ENCODE results near the gene C15orf39.
"Not testable (repeated sequence)": the region's sequence is repeated elsewhere in the genome, so short reads cannot be mapped to it uniquely, and the experiment has no call there.

The C15orf39 gene

DNA sequence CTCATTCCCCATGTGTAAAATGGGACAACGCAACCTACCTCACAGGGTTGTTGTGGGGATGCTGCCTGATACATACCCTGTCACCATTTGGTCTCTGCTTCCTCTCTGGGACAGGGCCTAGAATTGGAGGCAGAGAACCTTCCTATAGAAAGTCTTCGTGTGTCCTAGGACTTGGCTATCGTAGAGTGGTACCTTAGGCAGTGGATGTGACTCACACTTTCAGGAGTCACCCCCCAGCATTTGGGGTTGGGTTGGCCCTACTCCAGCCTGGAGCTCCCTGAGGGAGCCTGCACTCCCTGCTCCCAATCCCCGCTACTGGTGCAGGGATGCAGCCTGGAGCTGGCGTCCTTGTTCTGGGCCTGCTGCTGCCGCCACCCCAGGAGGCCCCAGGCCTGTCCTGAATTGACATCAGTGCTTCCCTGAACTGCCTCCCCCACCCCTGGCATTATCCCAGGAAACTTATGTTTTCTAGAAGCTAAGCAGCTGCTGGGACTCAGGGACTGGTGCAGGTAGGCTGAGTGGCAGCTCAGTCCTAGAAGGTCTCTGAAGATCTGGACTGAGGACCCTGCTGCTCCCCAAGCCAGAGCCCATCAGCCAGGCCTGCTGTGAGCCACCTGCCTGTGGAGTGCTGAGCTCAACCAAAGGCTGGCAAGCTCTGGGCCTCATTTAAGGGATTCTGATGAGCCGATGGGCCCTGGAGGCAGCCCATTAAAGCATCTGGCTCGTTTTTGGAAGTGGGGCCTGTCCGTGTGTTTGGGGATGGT is 9.9 kb downstream of the C15orf39 start:
- no peak for DNase-seq (ENCODE audit: low read depth in 2 of 2, low spot score in 1 of 2)

DNA sequence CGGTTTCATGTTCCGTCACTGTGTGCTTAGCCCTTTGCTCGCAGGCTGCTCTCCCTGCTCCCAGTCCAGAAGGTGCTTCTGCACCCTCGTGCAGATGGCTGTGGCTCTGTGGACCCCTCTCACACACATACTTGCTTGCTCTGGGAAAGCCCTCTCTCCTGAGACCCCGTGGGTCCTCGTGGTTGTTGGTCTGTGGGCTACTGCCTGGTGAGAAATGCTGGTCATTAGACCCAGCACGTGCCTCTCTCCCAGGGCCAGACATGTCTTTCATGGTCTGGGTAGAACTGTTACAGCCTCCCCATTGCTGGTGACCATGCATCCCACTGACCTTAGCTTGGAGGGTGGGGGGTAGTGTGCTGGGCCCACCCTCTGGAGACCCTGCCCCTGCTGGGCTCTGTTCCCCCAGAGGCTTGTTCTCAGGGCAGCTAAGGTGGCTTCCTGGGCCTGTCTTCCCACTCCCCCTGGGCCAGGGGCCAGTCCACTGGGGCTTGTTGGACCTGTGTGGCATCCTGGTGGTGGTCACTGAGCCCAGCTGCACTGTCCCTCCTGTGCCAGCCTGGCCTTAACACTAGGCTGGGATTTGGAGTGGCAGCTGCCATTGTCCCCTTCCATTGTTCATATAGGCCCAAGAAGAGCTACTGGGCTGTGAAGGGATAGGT is 10.6 kb downstream of the C15orf39 start:
- DNase-seq (ENCODE audit: low read depth in 2 of 2, low spot score in 1 of 2), result no peak

DNA sequence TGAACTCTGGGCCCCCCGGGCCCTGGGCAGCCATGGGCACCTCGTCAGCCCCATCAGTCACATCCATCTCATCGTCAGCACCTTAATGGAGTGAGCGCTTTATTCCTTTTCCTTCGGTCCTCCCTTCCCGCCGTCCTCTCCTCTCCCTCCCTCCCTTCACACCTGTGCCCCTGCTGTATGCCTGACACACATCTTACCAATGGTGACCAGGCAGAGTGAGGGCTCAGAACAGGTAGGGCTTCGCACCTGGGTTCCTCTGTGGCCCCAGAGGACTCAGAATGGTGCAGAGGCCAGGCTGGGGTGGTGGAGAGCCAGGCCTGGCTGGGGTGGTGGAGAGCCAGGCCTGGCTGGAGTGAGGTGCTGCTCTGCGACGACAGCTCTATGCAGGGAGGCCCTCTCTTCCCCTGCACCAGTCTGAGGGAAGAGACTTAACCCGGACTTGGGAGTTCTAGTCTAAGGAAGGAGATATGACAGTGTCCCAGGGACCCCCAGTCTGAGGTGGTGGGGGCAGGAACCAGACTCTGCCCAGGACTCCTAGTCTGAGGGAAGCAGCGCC is 11.6 kb downstream of the C15orf39 start:
- DNase-seq (ENCODE audit: low read depth in 2 of 2, low spot score in 1 of 2), result no peak

DNA sequence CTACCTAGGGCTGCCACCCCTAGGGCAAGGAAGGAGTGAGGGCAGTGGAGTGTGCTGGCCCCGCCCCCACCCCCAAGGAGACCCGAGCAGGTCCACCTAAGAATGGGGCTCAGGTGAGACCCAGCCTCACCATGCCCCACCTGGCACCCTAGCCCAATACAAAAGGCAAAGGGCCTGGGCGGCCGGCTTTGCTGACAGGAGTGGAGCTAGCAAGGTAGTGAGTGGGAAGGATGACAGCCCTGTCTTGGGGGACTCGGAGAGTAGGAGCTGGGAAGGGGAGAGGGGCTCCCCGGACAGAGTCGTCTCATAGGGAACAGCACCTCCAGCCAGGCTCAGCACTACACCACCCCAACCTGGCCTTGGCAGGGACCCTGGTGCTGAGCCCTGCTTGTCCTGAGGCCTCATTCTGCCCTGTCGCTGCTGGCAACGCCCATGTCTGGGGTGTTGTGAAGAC is 12.1 kb downstream of the C15orf39 start:
- no peak for DNase-seq (ENCODE audit: low read depth in 2 of 2, low spot score in 1 of 2)

DNA sequence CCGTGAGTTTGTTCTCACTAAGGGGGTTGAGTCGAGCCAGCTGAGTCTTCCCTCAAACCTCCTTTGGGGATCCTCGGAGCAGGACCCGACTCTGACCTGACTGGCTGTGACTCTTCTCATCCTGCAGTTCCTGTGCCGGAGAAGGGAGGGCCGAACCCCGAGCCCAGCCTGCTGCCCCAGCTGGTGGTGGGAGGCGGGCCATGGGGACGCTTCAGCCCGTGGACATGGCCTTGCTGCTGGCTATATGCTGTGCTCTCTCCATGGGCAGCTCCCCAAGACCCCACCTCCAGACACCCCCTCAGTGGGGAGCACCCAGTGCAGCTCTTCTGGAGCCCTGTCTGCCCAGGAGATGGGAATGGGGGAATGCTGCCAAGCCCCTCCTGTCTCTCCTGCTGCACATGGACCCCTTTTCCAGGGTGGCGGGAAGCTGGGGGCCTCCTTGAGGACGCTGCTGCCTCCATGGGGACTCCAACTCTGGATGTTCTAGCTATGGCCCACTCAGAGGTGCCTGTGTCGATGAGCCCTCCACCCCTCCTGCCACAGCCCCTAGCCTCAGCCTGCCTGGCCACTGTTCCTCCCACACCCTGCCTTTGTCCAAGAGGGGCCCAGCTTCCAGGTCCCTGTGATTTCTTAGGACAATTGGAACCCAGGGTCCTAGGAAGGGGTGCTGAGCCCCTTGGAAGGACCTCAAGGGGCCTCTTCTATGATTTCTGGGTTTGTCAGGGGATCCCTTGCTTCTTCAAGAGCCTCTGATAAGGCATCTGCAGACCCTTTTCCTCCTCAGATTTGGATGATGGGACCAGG is 12.8 kb downstream of the C15orf39 start:
- no peak for DNase-seq (ENCODE audit: low read depth in 2 of 2, low spot score in 1 of 2)

DNA sequence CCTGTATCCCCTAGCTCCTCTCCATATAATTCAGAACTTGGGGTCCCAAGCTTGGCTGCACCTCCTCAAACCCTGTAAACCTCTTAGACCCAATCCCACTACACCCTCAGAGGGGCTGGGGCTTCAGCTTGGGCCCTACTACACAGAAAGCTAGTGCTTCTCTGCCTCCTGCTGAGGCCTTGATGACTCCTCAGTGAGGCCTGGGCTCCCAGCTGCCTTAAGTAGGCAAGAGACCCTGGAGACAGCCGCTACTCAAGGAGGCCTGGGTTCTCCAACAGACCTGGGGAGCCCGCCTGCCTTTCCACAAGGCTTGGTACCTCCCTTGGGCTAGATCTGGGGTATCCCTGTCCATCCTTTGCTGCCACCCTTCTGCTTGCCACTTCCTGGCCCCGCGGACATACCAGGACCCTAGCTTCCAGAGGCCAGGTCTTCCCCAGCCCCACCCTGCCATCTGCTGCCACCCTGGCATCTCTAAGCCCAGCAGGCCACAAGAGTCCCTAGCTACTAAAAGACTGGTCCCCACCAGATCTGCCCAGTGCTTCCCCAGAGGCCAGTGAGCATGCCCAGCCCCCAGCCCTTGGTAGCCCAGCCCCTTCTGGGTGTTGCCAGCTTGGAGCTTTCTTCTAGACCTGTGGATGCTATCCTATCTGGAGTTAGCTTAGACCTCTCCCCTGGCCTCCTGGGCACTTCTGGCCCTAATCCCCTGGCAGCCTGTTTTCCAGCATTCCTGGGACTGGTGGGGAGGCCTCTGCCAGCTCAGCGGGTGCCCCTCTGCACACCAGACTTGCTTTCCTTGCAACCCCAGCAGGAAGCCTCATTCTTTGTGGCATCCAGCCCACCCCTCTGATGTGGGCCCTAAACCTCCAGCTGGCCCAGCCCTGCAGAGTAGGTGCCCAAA is 13.7 kb downstream of the C15orf39 start:
- no peak for DNase-seq (ENCODE audit: low read depth in 2 of 2, low spot score in 1 of 2)

DNA sequence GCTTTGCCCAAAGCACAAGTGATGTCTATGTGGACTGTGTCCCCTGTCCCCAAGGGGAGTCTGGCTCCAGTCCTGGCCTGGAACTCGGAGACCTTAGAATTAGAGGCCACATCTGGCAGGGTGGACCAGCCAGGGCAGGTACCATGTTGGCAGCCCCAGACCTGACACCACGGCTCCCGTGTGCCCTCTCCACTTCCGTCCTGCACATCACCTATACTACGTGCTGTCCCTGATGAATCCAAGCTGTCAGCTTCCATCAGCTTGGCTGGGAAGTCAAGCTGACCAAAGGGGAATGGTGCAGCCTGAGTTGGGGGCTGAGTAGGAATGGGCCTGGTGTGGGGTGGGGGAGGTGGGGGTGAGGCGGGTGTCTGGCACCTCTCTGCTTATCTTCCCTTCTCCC is 15.3 kb downstream of the C15orf39 start:
- no peak for DNase-seq (ENCODE audit: low read depth in 2 of 2, low spot score in 1 of 2)

DNA sequence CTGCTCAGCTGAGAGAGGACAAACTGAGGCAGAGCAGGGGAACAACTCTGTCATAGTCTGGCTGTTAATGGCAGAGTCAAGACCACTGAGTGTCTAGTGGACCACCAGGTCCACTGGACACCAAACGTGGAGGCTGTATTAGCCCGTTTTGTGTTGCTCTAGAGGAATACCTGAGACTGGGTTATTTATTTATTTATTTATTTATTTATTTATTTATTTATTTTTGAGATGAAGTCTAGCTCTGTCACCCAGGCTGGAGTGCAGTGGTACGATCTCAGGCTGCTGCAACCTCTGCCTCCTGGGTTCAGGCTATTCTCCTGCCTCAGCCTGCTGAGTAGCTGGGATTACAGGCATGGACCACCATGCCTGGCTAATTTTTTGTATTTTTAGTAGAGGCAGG is 15.9 kb downstream of the C15orf39 start:
- not testable (repeated sequence) for DNase-seq (ENCODE audit: low read depth in 2 of 2, low spot score in 1 of 2)

DNA sequence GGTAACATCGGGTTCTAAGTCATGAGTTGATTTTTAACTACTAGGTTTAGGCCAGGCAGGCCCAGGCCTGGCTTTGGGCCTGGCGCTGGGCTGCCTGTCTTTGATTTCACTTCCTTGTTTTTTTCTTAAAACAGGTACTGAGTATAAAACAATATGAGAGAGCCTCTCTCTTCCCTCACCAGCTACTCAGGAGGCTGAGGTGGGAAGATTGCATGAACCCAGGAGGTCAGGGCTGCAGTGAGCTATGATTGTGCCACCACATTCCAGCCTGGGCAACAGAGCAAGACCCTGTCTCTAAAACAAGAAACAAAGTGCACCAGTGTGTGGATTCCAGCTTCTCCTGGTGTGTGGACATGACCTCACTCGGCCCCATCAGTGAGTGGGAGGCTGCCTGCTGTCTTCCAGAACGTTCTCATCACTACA is 17.8 kb downstream of the C15orf39 start:
- not testable (repeated sequence) for DNase-seq (ENCODE audit: low read depth in 2 of 2, low spot score in 1 of 2)

DNA sequence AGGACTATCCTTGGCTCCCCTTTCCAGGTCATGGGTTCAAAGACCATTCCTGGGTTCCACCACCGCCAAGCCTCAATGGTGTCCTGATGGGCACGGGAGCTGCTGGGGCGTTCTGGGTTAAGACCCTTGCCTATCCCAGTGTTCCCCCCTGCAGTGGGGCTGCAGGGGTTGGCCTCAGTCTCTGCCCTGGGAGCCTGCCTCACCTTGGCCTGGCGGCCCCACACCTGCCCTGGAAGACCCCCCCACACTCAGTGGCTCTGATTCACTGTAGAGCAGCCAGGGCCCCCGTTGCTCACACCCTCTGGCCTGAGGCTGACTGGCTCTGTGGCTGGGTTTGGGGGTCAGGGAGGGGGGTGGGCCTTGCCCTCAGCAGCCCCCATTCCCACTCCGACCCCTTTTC is 22.0 kb downstream of the C15orf39 start:
- no peak for DNase-seq (ENCODE audit: low read depth in 2 of 2, low spot score in 1 of 2)

DNA sequence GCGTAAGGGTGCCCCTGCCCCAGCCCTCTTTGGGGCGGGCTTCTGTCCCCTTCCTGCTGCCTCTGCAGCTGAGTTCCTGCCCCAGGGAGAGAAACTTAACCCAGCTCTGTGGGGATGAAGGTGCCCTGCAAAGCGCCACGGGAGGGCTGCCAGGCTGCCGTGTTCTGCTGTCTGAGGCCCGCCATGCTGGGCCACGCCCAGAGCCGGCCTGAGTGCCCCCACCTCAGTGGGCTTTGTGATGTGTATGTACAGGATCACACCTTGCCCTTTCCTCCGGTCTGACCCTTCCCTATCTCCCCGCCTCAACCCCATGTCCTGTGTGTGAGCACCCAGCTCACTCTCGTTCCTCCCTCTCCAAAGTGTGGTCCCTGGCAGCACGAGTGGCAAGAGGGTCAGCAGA is 22.6 kb downstream of the C15orf39 start:
- DNase-seq (ENCODE audit: low read depth in 2 of 2, low spot score in 1 of 2), result no peak

DNA sequence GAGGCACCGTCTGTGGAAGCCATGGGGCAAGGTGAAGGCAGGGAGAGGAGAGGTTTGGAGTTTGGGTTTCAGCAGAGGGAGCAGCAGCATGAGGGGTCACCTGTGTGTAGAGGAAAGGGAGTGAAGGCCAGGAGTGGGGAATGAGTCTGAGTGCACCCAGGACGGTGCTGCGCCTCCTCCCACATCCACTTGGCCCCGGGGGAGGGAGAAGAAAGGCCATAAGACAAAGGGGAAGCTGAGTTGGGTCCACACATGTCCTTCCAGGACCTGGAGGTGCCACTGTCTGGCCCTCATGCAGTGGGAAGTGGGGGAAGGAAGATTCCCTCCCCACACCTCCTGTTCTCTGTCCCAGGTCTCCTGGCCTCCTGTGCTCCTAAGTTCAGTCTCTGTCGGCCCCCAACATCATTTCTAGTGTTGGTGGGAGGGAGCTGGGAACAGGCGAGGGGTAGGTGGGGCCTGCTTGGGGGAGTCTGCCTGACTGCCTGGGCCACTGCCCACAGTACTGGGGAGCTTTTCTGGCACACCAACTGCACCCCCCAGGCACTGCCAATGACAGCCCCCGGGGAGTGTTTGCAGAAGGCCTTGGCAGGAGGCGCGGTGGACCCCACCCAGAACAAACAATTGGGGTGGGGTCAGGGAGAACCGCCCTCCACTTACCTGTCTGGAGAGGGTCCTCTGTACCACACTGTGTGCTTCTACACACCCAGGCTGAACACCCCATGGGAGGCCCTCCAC is 23.6 kb downstream of the C15orf39 start:
- not testable (repeated sequence) for DNase-seq (ENCODE audit: low read depth in 2 of 2, low spot score in 1 of 2)

DNA sequence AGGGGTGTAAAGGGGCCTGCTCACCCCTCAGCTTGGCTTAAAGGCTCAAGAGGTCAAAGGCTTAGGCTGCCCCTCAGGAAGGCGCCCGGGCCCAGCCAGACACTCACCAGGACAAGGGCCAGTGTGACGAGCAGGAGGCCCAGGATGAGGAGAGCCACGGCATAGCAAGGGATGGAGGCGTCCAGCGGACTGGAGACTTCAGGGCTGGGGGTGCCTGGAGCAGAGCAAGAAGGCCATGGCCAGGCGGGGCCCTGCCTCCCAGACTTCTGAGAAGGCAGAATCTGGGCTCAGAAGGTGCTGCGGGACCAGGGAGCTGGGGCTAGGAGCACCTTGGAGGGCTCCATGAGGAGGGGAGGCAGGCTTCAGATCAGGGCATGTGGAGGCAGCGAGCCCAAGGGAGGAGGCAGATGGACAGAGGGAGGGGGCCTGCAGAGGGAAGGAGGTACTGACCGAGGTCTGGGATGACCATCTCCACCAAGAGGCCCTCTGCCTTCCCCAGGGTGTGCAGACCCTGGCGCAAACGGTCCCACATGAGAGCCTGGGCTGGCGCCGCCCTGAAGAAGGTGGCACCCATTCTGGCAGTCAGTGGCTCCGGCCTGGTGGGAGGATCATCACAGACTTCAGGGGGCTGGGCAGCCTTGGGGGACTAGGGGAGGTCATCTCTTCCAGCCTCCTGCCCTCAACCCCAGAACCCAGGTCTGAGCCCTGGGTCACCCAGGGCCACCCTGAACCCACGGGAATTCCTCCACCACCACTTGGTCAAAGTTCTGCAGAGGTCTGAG is 24.5 kb downstream of the C15orf39 start:
- DNase-seq (ENCODE audit: low read depth in 2 of 2, low spot score in 1 of 2), result no peak

DNA sequence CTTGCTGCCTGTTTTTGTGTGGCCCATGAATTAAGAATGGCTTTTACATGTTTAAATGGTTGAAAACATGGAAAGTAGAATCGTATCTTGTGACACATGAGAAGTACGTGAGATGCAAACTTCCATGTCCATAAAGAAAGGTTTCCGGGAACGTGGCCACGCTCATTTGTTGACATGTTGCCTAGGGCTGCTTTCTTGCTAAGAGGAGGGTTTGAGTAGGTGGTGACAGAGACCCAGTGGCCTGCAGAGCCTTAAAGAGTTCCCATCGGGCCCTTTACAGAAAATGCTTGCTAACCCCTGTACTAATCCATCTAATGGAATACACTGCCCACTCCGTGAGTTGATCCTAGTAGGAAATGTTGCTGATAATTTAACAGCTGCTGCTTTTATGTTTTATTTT is 25.4 kb downstream of the C15orf39 start:
- not testable (repeated sequence) for DNase-seq (ENCODE audit: low read depth in 2 of 2, low spot score in 1 of 2)

DNA sequence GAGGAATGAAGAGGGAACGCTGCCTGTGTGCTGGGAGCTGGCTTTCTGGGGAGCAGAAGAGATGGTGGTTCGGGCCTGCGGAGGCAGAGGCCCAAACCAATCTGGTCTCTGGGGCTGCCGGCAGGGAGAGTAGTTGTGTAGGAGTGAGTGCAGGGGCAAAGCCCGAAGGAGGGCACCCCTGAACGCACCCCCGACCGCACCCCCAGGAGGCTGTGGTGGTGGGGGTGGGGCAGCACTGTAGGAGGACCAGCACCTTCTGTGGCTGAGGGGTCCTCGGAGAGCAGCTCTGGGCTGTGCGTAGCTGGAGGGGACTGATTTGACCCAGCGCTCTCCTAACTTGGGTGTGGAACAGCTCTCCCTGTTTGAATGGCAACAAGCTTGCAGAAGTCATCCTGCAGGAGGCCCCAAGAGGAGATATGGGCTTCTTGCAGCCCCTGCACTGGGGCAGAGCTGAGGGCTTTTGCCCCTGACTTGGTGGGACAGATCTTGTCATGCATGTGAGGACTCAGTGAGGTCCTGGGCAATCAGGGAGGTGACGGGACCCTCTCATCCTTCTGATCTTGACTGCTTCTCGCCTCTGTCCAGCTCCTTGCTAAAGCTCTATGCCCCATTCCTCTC is 26.1 kb downstream of the C15orf39 start:
- no peak for DNase-seq (ENCODE audit: low read depth in 2 of 2, low spot score in 1 of 2)

DNA sequence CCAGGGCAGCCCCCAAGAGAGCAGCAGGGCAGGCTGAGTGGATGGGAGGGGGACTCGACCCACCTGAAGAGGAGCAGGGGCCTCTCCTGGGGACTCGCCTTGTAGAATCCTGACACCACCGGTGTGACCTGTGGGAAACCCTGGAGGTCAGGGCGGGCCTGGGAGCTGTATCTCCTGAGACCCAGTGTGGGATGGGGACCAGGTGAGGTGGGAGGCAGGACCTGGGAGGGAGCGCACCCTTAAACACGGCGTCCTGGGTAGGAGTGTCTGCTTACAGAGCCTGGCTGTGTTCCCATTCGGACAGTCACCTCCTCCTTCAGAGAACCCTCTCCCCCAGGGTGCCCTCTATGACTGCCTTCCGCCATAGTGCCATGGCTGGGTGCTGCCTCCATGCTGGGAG is 27.1 kb downstream of the C15orf39 start:
- DNase-seq (ENCODE audit: low read depth in 2 of 2, low spot score in 1 of 2), result no peak

DNA sequence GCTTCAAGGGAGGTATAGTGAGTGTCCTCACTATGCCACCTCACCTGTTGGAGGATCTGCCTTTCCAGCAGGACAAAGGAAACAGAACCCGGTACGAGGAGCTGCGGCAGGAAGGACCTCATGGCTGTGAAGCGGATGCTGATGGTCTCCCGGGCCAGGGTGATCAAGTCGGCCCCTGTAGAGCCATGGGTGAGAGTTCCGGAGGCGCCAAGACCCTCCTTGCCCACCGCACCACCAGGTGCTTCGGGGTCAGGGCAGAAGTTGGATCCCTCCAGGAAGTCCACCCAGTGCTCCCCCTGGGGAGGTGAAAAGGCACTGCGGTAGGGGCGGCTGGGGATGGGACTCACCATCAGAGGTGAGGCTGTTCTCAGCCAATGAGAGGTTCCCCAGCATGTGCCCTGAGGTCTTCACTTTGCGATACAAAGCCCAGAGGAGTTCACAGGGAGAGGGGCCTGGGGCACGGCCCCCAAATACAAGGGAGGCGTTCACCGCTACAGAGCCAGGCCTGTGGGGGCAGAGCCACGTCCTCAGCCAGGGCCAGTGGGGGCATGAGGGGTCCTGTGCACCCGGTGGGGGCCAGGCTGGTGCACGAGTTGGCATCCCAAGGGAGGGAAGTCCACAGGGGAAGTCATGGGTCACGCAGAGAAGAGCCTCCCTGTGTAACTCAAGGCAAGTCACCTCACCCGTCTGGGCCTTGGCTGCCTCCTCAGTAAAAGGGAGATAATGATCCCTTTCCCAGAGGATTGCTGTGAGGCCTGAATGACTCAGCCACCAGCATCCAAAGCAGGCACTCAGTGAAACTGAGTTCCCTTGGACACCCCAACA is 27.7 kb downstream of the C15orf39 start:
- DNase-seq (ENCODE audit: low read depth in 2 of 2, low spot score in 1 of 2), result no peak

DNA sequence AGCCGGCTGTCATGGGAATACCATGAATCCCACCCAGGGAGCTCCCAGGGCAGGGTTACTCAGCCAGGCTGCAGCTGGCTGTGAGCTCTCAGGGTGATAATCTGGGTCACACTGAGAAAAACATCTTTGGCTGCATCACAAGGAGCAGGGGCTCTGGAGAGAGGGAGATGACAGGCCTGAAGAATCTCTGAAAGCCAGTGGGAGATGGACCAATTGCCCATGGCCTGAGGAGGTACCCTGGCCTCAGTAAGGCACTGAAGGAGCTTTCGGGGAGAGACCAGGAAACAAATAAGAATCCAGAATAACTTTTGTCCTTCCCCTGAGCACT is 28.3 kb downstream of the C15orf39 start:
- no peak for DNase-seq (ENCODE audit: low read depth in 2 of 2, low spot score in 1 of 2)
